Colonic mucosa (tissue), 4 donors: ENCODE results near the gene NANOGP8. TPM values are rescaled to one million over a fixed set of nuclear protein-coding genes. Genes with fewer than 3 reads are reported as not detected.
"Not testable (repeated sequence)": the region's sequence is repeated elsewhere in the genome, so short reads cannot be mapped to it uniquely, and the experiment has no call there.

Experiments
- DNase-seq: peaks from one replicate; pipeline ENCODE4 v3.0.0-alpha.2; 2020
- H3K27ac ChIP-seq: fragments of 200-600 bp; one replicate; pipeline ENCODE4 v1.8.0; 2021
- H3K27me3 ChIP-seq: fragments of 200-600 bp; one replicate; pipeline ENCODE4 v1.8.0; 2021
- H3K36me3 ChIP-seq: fragments of 200-600 bp; one replicate; pipeline ENCODE4 v1.8.0; 2021
- H3K4me1 ChIP-seq: fragments of 200-600 bp; one replicate; pipeline ENCODE4 v1.8.0; 2021; ENCODE audit warnings: mild to moderate bottlenecking
- H3K4me3 ChIP-seq: fragments of 200-600 bp; one replicate; pipeline ENCODE4 v1.8.0; 2021
- H3K9ac ChIP-seq, 2 donors: one replicate each; pipeline ENCODE4 v1.7.0; 2013; ENCODE audit warnings: control low read depth in 2 of 2, low read depth in 2 of 2, low read length in 2 of 2
- H3K9me3 ChIP-seq: fragments of 200-600 bp; one replicate; pipeline ENCODE4 v1.8.0; 2021
- intact Hi-C: fragments of 100-400 bp; cut with DNase I; formaldehyde crosslinking; loops from one replicate; pipeline ENCODE4 v1.14.1; 2022
- total RNA-seq, 2 donors: library from RNA; stranded (reverse); fragmentation: NEBNext Ultra II Directional in 1 of 2; extraction: Animal tissue kit (Norgen Biotek cat#: 25700) in 1 of 2; gene quantifications; one replicate each; pipeline ENCODE4 v1.2.1, GENCODE V29; 2021
- TF ChIP-seq, protein P1 (sequence below): fragments of 200-600 bp; IDR thresholded peaks from one replicate; pipeline ENCODE4 v1.8.0; 2022; ENCODE audit warnings: antibody characterized with exemption, mild to moderate bottlenecking
- donor health status: healthy.
- donor health status: DM: no; HTN: no; CAD: no.
- donor health status: DM: no; HTN: no; CAD: no.

NANOGP8 gene
- total RNA-seq, 2 donors from 2014 or later = not detected

DNA sequence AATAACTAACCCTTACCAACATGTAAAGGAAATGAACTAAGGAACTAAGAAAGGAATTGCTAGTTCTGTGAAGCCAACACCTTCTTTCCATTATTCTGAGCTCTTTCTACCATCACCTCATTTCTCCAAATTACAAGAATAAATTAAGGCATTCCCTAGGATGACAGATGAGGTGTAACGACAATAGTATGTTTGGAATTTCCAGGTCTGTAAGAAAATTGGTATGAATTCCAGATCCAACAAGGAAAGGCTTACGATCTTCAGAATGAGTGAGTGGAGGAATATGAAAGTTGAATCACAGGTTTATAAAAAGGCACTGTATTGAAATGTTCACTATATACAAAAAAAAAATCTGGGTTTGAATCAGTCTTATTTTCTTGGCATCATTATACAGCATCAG lies 4.5 kb upstream of the NANOGP8 start:
- H3K4me1 ChIP-seq = no peaks in the 10 kb centered on the region
- no peak overlapping the region for H3K9ac ChIP-seq
- H3K36me3 ChIP-seq = no peaks in the 10 kb centered on the region
- DNase-seq = no peak
- TF ChIP-seq, protein P1, sequence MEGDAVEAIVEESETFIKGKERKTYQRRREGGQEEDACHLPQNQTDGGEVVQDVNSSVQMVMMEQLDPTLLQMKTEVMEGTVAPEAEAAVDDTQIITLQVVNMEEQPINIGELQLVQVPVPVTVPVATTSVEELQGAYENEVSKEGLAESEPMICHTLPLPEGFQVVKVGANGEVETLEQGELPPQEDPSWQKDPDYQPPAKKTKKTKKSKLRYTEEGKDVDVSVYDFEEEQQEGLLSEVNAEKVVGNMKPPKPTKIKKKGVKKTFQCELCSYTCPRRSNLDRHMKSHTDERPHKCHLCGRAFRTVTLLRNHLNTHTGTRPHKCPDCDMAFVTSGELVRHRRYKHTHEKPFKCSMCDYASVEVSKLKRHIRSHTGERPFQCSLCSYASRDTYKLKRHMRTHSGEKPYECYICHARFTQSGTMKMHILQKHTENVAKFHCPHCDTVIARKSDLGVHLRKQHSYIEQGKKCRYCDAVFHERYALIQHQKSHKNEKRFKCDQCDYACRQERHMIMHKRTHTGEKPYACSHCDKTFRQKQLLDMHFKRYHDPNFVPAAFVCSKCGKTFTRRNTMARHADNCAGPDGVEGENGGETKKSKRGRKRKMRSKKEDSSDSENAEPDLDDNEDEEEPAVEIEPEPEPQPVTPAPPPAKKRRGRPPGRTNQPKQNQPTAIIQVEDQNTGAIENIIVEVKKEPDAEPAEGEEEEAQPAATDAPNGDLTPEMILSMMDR = no peak
- no peak overlapping the region for H3K27ac ChIP-seq
- H3K4me3 ChIP-seq = no peak overlapping the region
- intact Hi-C loops = no loop called here
- no peaks in the 10 kb centered on the region for H3K9me3 ChIP-seq
- H3K27me3 ChIP-seq = no peaks in the 10 kb centered on the region

- no peak overlapping the region for H3K27ac ChIP-seq
- DNase-seq = no peak
- no peaks in the 10 kb centered on the region for H3K36me3 ChIP-seq
- intact Hi-C loops = no loop called here
- H3K27me3 ChIP-seq = no peaks in the 10 kb centered on the region
- TF ChIP-seq, protein P1 = no peak
- H3K9ac ChIP-seq = no peak overlapping the region
- H3K9me3 ChIP-seq = no peaks in the 10 kb centered on the region
- no peak overlapping the region for H3K4me3 ChIP-seq
- H3K4me1 ChIP-seq = no peaks in the 10 kb centered on the region
Observed at GRCh38 chr15:35088329-35088728, 3.2 kb upstream of the NANOGP8 start.

DNA sequence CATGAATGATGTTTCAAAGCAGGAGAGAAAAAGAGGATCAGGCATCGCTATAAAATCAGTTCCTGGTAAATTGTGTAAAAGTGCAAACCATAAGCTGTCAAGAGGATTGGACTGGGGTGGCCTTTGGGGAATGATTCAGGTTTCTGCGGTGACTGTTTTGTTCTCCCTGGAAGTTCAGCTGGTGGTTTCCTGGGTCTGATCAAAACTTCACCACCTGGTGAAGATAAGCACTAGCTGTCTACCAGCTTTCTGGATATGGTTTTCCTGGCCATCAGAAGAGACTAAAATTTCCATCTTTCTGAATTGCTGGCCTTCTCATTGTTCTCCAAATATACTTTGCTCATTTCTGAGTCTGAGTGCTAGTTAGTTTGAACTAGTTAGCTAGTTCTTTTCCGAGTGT lies 2.7 kb upstream of the NANOGP8 start:
- intact Hi-C loops = no loop called here
- no peaks in the 10 kb centered on the region for H3K36me3 ChIP-seq
- no peak for DNase-seq
- no peaks in the 10 kb centered on the region for H3K9me3 ChIP-seq
- H3K27ac ChIP-seq = no peak overlapping the region
- TF ChIP-seq, protein P1 = no peak
- no peak overlapping the region for H3K9ac ChIP-seq
- no peak overlapping the region for H3K4me3 ChIP-seq
- H3K4me1 ChIP-seq = no peaks in the 10 kb centered on the region
- H3K27me3 ChIP-seq = no peaks in the 10 kb centered on the region

DNA sequence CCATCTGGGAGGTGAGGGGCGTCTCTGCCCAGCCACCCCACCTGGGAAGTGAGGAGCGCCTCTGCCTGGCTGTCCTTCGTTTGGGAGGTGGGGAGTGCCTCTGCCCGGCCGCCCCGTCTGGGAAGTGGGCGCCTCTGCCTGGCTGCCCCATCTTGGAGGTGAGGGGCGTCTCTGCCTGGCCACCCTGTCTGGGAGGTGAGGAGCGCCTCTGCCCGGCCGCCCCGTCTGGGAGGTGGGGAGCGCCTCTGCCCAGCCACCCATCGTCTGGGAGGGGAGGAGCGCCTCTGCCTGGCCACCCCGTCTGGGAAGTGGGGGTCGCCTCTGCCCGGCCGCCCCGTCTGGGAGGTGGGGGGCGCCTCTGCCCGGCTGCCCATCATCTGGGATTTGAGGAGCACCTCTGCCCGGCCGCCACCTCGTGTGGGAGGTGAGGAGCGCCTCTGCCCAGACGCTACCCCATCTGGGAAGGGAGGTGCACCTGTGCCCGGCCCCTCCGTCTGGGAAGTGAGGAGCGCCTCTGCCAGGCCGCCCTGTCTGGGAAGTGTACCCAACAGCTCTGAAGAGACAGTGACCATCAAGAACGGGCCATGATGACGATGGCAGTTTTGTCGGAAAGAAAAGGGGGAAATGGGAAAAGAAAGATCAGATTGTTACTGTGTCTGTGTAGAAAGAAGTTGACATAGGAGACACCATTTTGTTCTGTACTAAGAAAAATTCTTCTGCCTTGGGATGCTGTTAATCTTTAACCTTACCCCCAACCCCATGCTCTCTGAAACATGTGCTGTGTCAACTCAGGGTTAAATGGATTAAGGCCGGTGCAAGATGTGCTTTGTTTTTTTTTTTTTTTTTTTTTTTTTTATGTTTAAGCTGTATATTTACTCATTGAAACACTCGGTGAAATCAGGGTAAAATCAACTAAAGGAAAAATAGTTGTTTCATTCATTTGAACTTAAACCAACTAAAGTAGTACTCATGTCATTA lies 2.4 kb downstream of the NANOGP8 start:
- H3K36me3 ChIP-seq, H3K9ac ChIP-seq, DNase-seq, H3K27ac ChIP-seq, H3K9me3 ChIP-seq, intact Hi-C loops, H3K4me1 ChIP-seq, H3K27me3 ChIP-seq, H3K4me3 ChIP-seq: not testable (repeated sequence)

DNA sequence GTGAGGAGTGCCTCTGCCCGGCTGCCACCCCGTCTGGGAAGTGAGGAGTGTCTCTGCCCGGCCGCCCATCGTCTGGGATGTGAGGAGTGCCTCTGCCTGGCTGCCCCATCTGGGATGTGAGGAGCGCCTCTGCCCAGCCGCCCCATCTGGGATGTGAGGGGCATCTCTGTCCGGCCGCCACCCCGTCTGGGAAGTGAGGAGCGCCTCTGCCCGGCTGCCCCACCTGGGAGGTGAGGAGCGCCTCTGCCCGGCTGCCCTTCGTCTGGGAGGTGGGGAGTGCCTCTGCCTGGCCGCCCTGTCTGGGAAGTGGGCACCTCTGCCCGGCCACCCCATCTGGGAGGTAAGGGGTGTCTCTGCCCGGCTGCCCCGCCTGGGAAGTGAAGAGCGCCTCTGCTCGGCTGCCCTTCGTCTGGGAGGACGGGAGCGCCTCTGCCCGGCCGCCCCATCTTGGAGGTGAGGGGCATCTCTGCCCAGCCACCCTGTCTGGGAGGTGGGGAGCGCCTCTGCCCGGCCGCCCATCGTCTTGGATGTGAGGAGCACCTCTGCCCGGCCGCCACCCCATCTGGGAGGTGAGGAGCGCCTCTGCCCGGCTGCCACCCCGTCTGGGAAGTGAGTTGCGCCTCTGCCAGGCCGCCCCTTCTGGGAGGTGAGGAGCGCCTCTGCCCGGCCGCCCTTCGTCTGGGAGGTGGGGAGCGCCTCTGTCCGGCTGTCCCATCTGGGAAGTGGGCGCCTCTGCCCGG lies 3.3 kb downstream of the NANOGP8 start:
- H3K4me1 ChIP-seq, H3K36me3 ChIP-seq, intact Hi-C loops, H3K9ac ChIP-seq, DNase-seq, H3K27ac ChIP-seq, H3K9me3 ChIP-seq, H3K27me3 ChIP-seq, H3K4me3 ChIP-seq: not testable (repeated sequence)

DNA sequence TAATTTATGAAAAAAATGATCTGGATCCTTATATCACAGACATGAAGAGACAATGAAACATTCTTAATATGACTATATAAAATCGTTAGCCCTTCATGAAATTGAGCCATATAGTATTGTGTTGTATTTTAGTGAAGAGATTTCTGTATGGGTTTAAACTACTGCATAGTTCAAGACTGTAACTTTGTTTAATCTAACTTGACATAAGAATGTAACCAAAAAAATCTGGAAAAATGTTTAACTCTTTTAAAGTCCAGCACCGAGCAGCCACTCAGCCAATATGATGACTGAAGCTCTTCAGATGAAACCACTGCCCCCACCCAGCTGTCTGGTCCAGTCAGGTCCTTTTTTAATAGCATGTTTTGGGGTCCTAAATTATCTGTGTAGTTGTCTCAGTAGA lies 4.9 kb downstream of the NANOGP8 start:
- no peaks in the 10 kb centered on the region for H3K27me3 ChIP-seq
- no peaks in the 10 kb centered on the region for H3K9me3 ChIP-seq
- no peaks in the 10 kb centered on the region for H3K4me1 ChIP-seq
- TF ChIP-seq, protein P1 = no peak
- DNase-seq = no peak
- H3K27ac ChIP-seq = no peak overlapping the region
- intact Hi-C loops = no loop called here
- no peak overlapping the region for H3K4me3 ChIP-seq
- no peak overlapping the region for H3K9ac ChIP-seq
- H3K36me3 ChIP-seq = no peaks in the 10 kb centered on the region
